Activated T-cell treated with anti-CD3 and anti-CD28 coated beads, Interleukin-2, amount 50 U/mL, for 72 hours (primary cell): Measurements from ENCODE around the gene VPS72. TPM values are rescaled to one million over a fixed set of nuclear protein-coding genes. Genes with fewer than 3 reads are reported as not detected.
"Not testable (repeated sequence)": the region's sequence is repeated elsewhere in the genome, so short reads cannot be mapped to it uniquely, and the experiment has no call there.

ENCODE experiments used
- ATAC-seq, 2 donors: fragments of 150-1000 bp; cut with Tn5 transposase; replicated peaks in 1 of 2; 2 replicates each; pipeline ENCODE4 v1.10.0; 2021; ENCODE audit warnings: moderate library complexity in 2 of 2, mild to moderate bottlenecking in 1 of 2
- DNase-seq, 2 donors: peaks; one replicate each; pipeline ENCODE4 v3.0.0; 2021 to 2022; ENCODE audit warnings: mixed read lengths in 1 of 2
- H3K27ac Mint-ChIP-seq: one replicate; pipeline ENCODE4 v1.8.0; 2022; ENCODE audit warnings: mild to moderate bottlenecking, moderate library complexity, mixed read lengths
- H3K27me3 Mint-ChIP-seq: one replicate; pipeline ENCODE4 v1.8.0; 2022; ENCODE audit warnings: low read depth, mixed read lengths
- H3K36me3 Mint-ChIP-seq, 2 donors: one replicate each; pipeline ENCODE4 v1.8.0; 2022; ENCODE audit warnings: mixed read lengths in 2 of 2, mild to moderate bottlenecking in 1 of 2; ENCODE audit not compliant: insufficient read depth in 2 of 2
- H3K4me1 Mint-ChIP-seq: one replicate; pipeline ENCODE4 v1.8.0; 2022; ENCODE audit warnings: low read depth, mixed read lengths
- H3K4me3 Mint-ChIP-seq, 2 donors: one replicate each; pipeline ENCODE4 v1.8.0; 2022; ENCODE audit warnings: mild to moderate bottlenecking in 2 of 2, mixed read lengths in 2 of 2, moderate library complexity in 2 of 2
- H3K9me3 Mint-ChIP-seq, 2 donors: one replicate each; pipeline ENCODE4 v1.8.0; 2022; ENCODE audit warnings: mixed read lengths in 2 of 2
- total RNA-seq, 2 donors: library from RNA; stranded (reverse); gene quantifications; one replicate each; pipeline ENCODE4 v1.2.3, GENCODE V29; 2022

Gene VPS72, protein sequence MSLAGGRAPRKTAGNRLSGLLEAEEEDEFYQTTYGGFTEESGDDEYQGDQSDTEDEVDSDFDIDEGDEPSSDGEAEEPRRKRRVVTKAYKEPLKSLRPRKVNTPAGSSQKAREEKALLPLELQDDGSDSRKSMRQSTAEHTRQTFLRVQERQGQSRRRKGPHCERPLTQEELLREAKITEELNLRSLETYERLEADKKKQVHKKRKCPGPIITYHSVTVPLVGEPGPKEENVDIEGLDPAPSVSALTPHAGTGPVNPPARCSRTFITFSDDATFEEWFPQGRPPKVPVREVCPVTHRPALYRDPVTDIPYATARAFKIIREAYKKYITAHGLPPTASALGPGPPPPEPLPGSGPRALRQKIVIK
- total RNA-seq = 10 to 100 TPM; 77.8 to 94.1 TPM

DNA sequence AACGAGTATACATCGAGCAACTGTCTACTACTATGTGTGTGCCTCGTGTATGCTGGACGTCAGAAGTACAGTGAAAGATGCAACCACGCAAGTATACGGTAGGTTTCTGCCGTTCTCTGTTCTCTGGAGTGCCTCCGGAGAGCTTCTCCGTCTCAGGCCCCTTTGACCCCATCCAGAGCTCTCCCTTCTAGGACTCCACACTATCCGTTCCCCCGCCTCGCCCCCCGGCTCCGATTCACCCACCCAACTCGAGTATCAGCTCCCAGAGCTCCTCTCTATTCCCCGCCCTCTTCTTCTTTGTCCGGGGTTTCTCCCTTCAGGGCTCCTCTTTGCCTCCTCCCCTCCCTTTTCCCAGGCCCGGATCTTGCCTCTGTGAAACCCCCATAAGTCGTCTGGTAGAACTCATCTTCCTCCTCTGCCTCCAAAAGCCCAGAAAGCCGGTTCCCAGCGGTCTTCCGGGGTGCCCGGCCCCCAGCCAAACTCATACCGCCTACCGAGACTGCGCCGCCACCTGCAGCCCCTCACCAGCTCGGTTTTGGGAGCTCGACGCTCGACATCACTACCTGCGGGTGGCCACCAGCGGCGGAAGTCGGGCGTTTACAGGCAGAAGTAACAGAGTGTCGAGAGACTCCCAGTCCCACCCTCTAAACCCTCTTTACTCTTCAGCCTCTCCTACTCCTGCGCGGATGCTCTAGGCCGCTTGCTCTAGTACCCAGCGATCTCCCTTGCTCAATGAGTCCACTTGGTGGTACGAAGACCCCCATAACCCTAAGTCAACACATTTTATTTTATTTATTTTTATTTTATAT lies at the start of gene VPS72:
Gene VPS72 (minus strand): TSS at position 561 of the 809 bp plus-strand sequence. CDS start 76 bp downstream, at position 485.
- peak; percentile 86 to 92 for DNase-seq
- Mint-ChIP-seq H3K9me3 (no peaks in the 10 kb centered on the region), H3K4me1 (peaks cover 30% of the 10 kb centered on the region), H3K27me3 (no peaks in the 10 kb centered on the region), H3K4me3 (peak within 1 kb of the TSS; percentile 99), H3K27ac (peak within 1 kb of the TSS; percentile 98), H3K36me3 (peaks cover 3 to 13% of the 10 kb centered on the region in 2 donors)
- peak; percentile 99 for ATAC-seq

DNA sequence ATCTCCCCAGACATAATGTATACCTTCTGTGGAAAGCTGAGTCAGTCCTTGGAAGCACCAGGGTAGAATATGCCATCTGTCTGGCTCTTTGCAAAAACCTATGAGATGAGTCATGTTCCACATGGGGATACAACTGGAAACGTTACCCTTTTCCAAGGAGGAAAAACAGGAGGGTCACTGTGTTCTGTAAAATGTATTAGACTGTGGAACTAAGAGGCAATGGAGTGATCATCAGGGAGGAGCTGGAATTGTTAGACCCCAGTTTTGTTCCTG lies 48.4 kb upstream of the VPS72 start:
- Mint-ChIP-seq H3K4me1 (no peaks in the 10 kb centered on the region), H3K27me3 (no peaks in the 10 kb centered on the region), H3K27ac (no peak overlapping the region), H3K9me3 (no peaks in the 10 kb centered on the region), H3K4me3 (no peak overlapping the region), H3K36me3 (peaks cover 9 to 60% of the 10 kb centered on the region in 2 donors)
- no peak for ATAC-seq
- DNase-seq = no peak

DNA sequence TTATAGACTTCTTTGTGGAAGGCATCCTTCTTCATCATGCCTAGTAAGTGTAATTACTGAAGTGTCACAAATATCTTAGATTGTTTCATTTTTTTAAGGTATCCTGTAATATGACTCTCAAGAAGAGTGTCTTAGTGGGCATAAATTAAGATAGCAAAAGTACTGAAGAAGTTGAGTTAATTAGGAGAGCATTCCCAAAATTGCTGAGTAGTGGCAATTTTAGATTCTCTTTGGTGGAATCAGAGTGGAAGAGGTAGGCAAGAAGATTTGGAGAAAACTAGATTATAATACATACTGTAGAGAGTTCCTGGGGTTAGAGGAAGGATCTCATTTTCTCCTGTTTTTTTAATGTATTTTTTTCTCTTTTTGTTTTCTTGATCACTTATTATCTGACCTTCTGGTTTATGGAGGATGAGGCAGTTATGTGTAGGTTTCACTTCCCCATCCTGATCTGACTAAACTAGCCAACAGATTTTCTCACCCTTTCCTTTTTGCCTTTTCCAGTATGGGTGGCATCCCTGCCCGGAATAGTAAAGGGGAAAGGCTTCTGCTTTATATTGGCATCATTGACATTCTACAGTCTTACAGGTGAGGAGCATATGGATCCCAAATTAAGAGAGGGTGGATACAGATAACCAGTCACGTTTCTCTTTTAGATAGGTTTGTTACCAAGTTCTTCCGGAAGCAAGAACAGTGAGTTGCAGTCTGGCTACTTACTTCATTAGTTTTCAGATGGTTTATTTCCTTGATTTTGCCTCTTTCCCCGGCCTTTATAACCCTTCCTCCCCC lies 47.9 kb upstream of the VPS72 start:
- no peak for ATAC-seq
- H3K4me3 Mint-ChIP-seq = no peak overlapping the region
- no peak for DNase-seq
- peak overlapping the region; percentile 66 for H3K27ac Mint-ChIP-seq
- H3K27me3 Mint-ChIP-seq = no peaks in the 10 kb centered on the region
- no peaks in the 10 kb centered on the region for H3K4me1 Mint-ChIP-seq
- peaks cover 9 to 57% of the 10 kb centered on the region in 2 donors for H3K36me3 Mint-ChIP-seq
- no peaks in the 10 kb centered on the region for H3K9me3 Mint-ChIP-seq

DNA sequence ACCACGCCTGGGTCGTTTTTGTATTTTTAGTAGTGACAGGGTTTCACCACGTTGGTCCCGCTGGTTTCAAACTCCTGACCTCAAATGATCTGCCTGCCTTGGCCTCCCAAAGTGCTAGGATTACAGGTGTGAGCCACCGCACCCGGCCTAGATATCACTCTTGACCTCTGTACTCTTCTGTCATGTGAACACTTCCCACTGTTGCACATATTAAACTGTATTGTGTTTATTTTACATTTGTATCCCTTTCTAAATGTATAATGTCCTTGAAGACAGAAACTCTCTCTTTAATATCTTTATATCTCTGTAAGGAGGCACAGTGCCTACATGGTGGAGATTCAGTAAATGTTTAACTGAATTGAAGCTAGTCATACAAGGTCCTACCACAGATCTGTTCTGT lies 45.2 kb upstream of the VPS72 start:
- H3K4me3 Mint-ChIP-seq = no peak overlapping the region
- ATAC-seq (no peak), DNase-seq (no peak)
- H3K36me3 Mint-ChIP-seq = peaks cover 10 to 55% of the 10 kb centered on the region in 2 donors
- H3K4me1 Mint-ChIP-seq = no peaks in the 10 kb centered on the region
- no peaks in the 10 kb centered on the region for H3K9me3 Mint-ChIP-seq
- peak overlapping the region; percentile 9 for H3K27ac Mint-ChIP-seq
- H3K27me3 Mint-ChIP-seq = no peaks in the 10 kb centered on the region

DNA sequence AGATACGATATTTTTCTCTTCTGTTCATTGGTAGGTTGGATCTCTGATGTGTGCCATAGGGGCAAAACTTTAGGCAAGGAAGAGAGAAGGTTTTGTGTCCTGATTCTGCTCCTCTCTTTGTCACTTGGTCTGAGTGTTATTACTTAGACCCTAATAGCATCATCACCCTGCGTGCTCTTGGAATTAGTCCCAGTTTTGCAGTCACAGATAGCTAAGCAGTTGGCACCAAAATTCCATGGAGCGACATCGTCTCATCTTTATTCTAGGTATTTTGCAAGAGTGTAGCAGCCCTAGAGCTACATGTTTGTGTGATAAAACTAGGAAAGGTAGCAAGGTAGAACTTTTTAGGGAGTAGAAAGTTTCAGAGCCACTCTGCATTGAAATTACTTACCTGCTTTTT lies 32.1 kb upstream of the VPS72 start:
- Mint-ChIP-seq H3K4me3 (no peak overlapping the region), H3K36me3 (peaks cover 3 to 12% of the 10 kb centered on the region in 2 donors), H3K27ac (peak overlapping the region; percentile 39), H3K27me3 (no peaks in the 10 kb centered on the region), H3K9me3 (no peaks in the 10 kb centered on the region), H3K4me1 (peaks cover 12% of the 10 kb centered on the region)
- ATAC-seq (no peak), DNase-seq (no peak)

DNA sequence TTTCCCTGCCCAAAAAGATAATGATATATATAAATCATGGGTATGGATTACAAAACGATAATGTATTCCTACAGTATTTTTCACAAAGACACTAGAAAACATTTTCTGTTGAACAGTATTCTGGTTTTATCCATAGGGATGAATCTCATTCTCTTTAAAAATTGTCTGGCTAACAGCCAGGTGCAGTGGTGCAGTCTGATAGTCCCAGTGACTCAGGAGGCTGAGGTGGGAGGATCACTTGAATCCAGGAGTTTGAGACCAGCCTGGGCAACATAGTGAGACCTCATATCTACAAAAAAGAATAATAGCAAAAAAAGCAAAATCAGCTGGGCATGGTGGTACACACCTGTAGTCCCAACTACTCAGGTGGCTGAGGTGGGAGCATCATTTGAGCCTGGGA lies 31.6 kb upstream of the VPS72 start:
- no peak for DNase-seq
- no peak overlapping the region for H3K27ac Mint-ChIP-seq
- no peak overlapping the region for H3K4me3 Mint-ChIP-seq
- no peak for ATAC-seq
- H3K4me1 Mint-ChIP-seq = peaks cover 13% of the 10 kb centered on the region
- H3K27me3 Mint-ChIP-seq = no peaks in the 10 kb centered on the region
- no peaks in the 10 kb centered on the region for H3K9me3 Mint-ChIP-seq
- peaks cover 3 to 9% of the 10 kb centered on the region in 2 donors for H3K36me3 Mint-ChIP-seq

DNA sequence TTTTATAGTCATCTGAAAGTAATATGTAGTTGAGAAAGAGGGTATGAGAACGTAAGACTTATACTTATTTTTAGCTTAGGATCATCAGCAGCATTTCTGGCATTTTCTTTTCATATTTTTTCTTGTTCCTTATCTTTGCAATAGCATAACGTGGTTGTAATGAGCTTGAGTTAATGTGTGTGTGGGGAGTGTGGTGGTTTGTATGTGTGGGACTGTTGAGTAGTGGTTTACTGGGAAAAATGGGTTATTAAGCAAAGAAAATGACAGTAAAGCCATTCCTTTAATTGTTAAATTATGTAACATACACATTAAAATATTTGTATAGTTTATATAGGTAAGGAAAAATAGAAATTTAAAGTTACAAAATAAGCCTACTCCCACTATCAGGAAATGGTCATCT lies 23.6 kb upstream of the VPS72 start:
- Mint-ChIP-seq H3K4me3 (no peak overlapping the region), H3K36me3 (peaks cover 4 to 27% of the 10 kb centered on the region in 2 donors), H3K27ac (no peak overlapping the region), H3K4me1 (peaks cover 60% of the 10 kb centered on the region), H3K9me3 (no peaks in the 10 kb centered on the region), H3K27me3 (no peaks in the 10 kb centered on the region)
- ATAC-seq = no peak
- no peak for DNase-seq

DNA sequence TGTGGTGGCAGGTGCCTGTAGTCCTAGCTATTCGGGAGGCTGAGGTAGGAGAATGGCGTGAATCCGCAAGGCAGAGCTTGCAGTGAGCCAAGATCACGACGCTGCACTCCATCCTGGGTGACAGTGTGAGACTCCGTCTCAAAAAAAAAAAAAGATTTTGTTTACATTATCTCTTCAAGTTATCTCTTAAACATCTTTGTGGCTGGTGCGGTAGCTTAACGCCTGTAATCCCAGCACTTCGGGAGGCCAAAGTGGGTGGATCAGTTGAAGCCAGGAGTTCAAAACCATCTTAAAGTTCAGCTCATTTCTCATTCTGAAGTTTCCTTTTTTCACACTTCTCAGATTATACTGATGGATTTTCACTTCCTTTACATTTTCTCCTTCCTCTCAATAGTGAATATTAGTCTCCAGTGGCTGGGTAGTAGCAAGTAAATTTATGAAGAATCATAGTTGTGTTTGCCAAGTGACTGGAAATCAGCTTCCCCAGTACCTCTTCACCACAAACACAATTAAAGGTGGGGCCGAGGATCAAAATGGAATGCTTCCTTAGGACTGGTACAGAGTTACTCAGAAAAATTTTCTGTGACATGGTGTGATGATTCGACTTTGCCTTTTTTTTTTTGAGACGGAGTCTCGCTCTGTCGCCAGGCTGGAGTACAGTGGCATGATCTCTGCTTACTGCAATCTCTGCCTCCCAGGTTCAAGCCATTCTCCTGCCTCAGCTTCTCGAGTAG lies 22.1 kb upstream of the VPS72 start:
- ATAC-seq (peak; percentile 43 to 58), DNase-seq (peak in 1 of 2 donors; percentile 19)
- Mint-ChIP-seq H3K27me3 (no peaks in the 10 kb centered on the region), H3K4me1 (peaks cover 54% of the 10 kb centered on the region), H3K9me3 (no peaks in the 10 kb centered on the region), H3K27ac (peak overlapping the region; percentile 83), H3K36me3 (peaks cover 4 to 30% of the 10 kb centered on the region in 2 donors), H3K4me3 (peak overlapping the region; percentile 68 to 76)

DNA sequence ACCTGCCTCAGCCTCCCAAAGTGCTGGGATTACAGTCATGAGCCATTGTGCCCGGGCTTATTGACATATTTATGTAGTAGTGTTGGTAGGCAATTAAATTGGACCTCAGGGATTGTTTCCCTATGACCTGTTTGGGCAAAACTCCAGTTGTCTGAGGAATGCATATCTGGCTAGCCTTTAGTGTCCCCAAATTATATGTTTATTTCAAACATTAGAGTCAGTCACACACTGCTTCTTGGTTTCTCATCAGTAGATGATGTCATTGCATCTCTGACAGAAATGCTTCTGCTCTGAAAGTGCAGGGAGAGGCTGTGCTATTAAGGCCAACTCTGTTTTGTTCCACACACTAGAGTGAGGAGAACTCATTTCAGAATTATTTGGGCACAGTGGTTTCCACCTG lies 20.8 kb upstream of the VPS72 start:
- ATAC-seq (peak; percentile 32 to 49), DNase-seq (no peak)
- H3K27me3 Mint-ChIP-seq = no peaks in the 10 kb centered on the region
- H3K27ac Mint-ChIP-seq = peak overlapping the region; percentile 93
- peak overlapping the region; percentile 46 to 51 for H3K4me3 Mint-ChIP-seq
- H3K36me3 Mint-ChIP-seq = peaks cover 4 to 36% of the 10 kb centered on the region in 2 donors
- peaks cover 51% of the 10 kb centered on the region for H3K4me1 Mint-ChIP-seq
- no peaks in the 10 kb centered on the region for H3K9me3 Mint-ChIP-seq

DNA sequence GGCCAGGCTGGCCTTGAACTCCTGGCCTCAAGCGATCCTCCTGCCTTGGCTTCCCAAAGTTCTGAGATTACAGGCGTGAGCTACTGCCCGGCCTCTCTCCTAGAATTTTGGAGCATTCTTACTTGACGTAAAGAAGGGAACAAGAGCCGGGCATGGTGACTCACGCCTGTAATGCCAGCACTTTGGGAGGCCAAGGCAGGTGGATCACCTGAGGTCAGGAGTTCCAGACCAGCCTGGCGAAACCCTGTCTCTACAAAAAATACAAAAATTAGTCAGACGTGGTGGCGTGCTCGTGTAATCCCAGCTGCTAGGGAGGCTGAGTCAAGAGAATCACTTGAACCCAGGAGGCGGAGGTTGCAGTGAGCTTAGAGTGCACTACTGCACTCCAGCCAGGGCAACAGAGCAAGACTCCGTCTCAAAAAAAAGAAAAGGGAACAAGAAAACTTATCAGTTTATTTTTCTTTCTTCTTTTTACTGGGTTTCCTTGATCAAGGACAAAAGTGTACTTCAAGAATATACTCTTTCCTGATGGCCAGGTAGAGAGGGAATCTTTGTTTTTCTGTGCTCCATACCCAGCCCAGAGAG lies 15.5 kb upstream of the VPS72 start:
- ATAC-seq, H3K9me3 Mint-ChIP-seq, H3K4me3 Mint-ChIP-seq, H3K27ac Mint-ChIP-seq, H3K27me3 Mint-ChIP-seq, DNase-seq: not testable (repeated sequence)
- Mint-ChIP-seq H3K4me1 (peaks cover 52% of the 10 kb centered on the region), H3K36me3 (peaks cover 2 to 28% of the 10 kb centered on the region in 2 donors)

DNA sequence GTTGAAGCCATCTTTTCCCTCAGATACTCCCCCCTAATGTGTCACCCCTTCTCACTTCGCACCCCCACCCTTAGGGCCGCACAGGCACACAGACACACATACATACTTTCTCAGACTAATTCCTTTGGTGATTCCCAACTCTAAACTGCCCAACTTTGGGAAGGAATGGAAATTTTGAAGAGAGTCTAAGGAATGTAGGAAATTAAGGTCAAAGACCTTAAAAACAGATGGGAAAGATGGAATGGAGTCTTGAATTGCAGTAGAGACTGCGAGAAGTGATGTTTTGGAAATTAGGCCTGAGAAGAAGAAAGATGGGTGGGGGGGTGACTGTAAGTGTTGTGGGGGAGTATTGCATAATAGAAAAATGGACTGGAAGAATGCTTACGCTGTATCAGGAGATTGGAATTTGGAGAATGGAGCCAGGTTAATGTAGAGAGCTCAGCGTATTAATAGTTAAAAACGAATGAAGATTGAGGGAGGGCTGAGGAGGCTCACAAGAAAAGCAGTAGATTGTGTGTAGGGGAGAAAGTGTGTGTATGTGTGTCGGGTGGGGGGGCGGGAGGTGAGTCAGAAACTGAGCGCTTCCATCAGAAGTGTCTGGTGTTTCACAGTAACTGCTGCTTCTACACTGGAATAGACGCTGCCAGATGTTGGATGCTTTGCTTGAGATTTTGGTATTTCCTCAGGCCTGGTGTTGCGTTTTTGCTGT lies 10.0 kb upstream of the VPS72 start:
- DNase-seq (peak in 1 of 2 donors; percentile 23), ATAC-seq (peak in 1 of 2 donors; percentile 30)
- peak overlapping the region; percentile 99 for H3K4me3 Mint-ChIP-seq
- H3K9me3 Mint-ChIP-seq = no peaks in the 10 kb centered on the region
- peaks cover 15 to 32% of the 10 kb centered on the region in 2 donors for H3K36me3 Mint-ChIP-seq
- peaks cover 65% of the 10 kb centered on the region for H3K4me1 Mint-ChIP-seq
- peak overlapping the region; percentile 99 for H3K27ac Mint-ChIP-seq
- no peaks in the 10 kb centered on the region for H3K27me3 Mint-ChIP-seq
